Central memory CD8-positive, alpha-beta T cell (primary cell): Measurements from ENCODE around the gene ACOT8.
A peak's percentile ranks its signal among the peaks of the same experiment; 100 is the strongest.

Experiments
- ATAC-seq: fragments of 150-1000 bp; cut with Tn5 transposase; replicated peaks from 2 replicates; pipeline ENCODE4 v1.10.0; 2022; ENCODE audit warnings: mild to moderate bottlenecking, moderate FRiP score, moderate number of reproducible peaks; ENCODE audit not compliant: poor library complexity, severe bottlenecking; ENCODE audit errors: extremely low read depth
- DNase-seq, 2 donors: peaks; one replicate each; pipeline ENCODE4 v3.0.0; 2021; ENCODE audit warnings: low spot score in 2 of 2
- H3K27ac Mint-ChIP-seq: one replicate; pipeline ENCODE4 v1.8.0; 2022; ENCODE audit warnings: low read depth, mild to moderate bottlenecking, moderate library complexity, mixed read lengths
- H3K27me3 Mint-ChIP-seq: one replicate; pipeline ENCODE4 v1.8.0; 2022; ENCODE audit warnings: mixed read lengths
- H3K36me3 Mint-ChIP-seq: one replicate; pipeline ENCODE4 v1.8.0; 2022; ENCODE audit warnings: mild to moderate bottlenecking, moderate library complexity, mixed read lengths; ENCODE audit not compliant: insufficient read depth
- H3K4me1 Mint-ChIP-seq: one replicate; pipeline ENCODE4 v1.8.0; 2022; ENCODE audit warnings: mixed read lengths
- H3K4me3 Mint-ChIP-seq: one replicate; pipeline ENCODE4 v1.8.0; 2022; ENCODE audit warnings: mild to moderate bottlenecking, moderate library complexity, mixed read lengths
- H3K9me3 Mint-ChIP-seq: one replicate; pipeline ENCODE4 v1.8.0; 2022; ENCODE audit warnings: mixed read lengths

ACOT8 gene

GRCh38 chr20:45827030-45827652 lies 30.1 kb downstream of the ACOT8 start, which contains the start of gene TNNC2:
TSS of gene TNNC2 (minus strand) at chr20:45827312. CDS start at chr20:45827248, 64 bp downstream.
- ATAC-seq (no peak), DNase-seq (no peak)
- Mint-ChIP-seq H3K9me3 (no peaks in the 10 kb centered on the region), H3K4me1 (peaks cover 15% of the 10 kb centered on the region), H3K4me3 (no peak within 1 kb of the TSS), H3K36me3 (peaks cover 4% of the 10 kb centered on the region), H3K27me3 (peaks cover 31% of the 10 kb centered on the region), H3K27ac (no peak within 1 kb of the TSS)

- Mint-ChIP-seq H3K4me3 (no peak overlapping the region), H3K4me1 (peaks cover 15% of the 10 kb centered on the region), H3K27me3 (peaks cover 34% of the 10 kb centered on the region), H3K27ac (no peak overlapping the region), H3K9me3 (no peaks in the 10 kb centered on the region), H3K36me3 (peaks cover 4% of the 10 kb centered on the region)
- ATAC-seq, result no peak
- no peak for DNase-seq
These were observed 30.7 kb downstream of the ACOT8 start for GRCh38 chr20:45826381-45827019.

- Mint-ChIP-seq H3K9me3 (no peaks in the 10 kb centered on the region), H3K36me3 (peaks cover 6% of the 10 kb centered on the region), H3K4me3 (peak overlapping the region; percentile 77), H3K27ac (peak overlapping the region; percentile 10), H3K27me3 (peaks cover 34% of the 10 kb centered on the region), H3K4me1 (peaks cover 15% of the 10 kb centered on the region)
- ATAC-seq (no peak), DNase-seq (peak; percentile 26)
These were observed 33.0 kb downstream of the ACOT8 start for GRCh38 chr20:45823949-45824835.

- ATAC-seq, result no peak
- Mint-ChIP-seq H3K9me3 (no peaks in the 10 kb centered on the region), H3K4me3 (no peak overlapping the region), H3K36me3 (peaks cover 6% of the 10 kb centered on the region), H3K27me3 (peaks cover 34% of the 10 kb centered on the region), H3K4me1 (peaks cover 15% of the 10 kb centered on the region), H3K27ac (no peak overlapping the region)
- no peak for DNase-seq
These were observed 34.3 kb downstream of the ACOT8 start for GRCh38 chr20:45822857-45823256.

- Mint-ChIP-seq H3K27me3 (peaks cover 34% of the 10 kb centered on the region), H3K36me3 (peaks cover 6% of the 10 kb centered on the region), H3K27ac (no peak overlapping the region), H3K9me3 (no peaks in the 10 kb centered on the region), H3K4me1 (peaks cover 15% of the 10 kb centered on the region), H3K4me3 (no peak overlapping the region)
- DNase-seq, result no peak
- no peak for ATAC-seq
These were observed 35.2 kb downstream of the ACOT8 start for GRCh38 chr20:45821947-45822346.

GRCh38 chr20:45819466-45819865 lies 37.7 kb downstream of the ACOT8 start:
- Mint-ChIP-seq H3K36me3 (peaks cover 6% of the 10 kb centered on the region), H3K27me3 (peaks cover 26% of the 10 kb centered on the region), H3K4me3 (no peak overlapping the region), H3K27ac (no peak overlapping the region), H3K4me1 (peaks cover 9% of the 10 kb centered on the region), H3K9me3 (no peaks in the 10 kb centered on the region)
- ATAC-seq (no peak), DNase-seq (no peak)

- H3K36me3 Mint-ChIP-seq, result peaks cover 4% of the 10 kb centered on the region
These were observed 39.0 kb downstream of the ACOT8 start for GRCh38 chr20:45818239-45818638.

GRCh38 chr20:45817376-45818194 lies 39.6 kb downstream of the ACOT8 start:
- DNase-seq (no peak), ATAC-seq (no peak)
- no peak overlapping the region for H3K4me3 Mint-ChIP-seq
- peaks cover 7% of the 10 kb centered on the region for H3K4me1 Mint-ChIP-seq
- peaks cover 6% of the 10 kb centered on the region for H3K36me3 Mint-ChIP-seq
- H3K27ac Mint-ChIP-seq, result no peak overlapping the region
- H3K9me3 Mint-ChIP-seq, result no peaks in the 10 kb centered on the region
- peaks cover 8% of the 10 kb centered on the region for H3K27me3 Mint-ChIP-seq

More at GRCh38 chr20:45818239-45818638, 39.0 kb downstream of the ACOT8 start:
- H3K27ac Mint-ChIP-seq, result no peak overlapping the region
- H3K4me1 Mint-ChIP-seq, result peaks cover under 1% of the 10 kb centered on the region
- ATAC-seq (no peak), DNase-seq (no peak)
- no peak overlapping the region for H3K4me3 Mint-ChIP-seq
- H3K27me3 Mint-ChIP-seq, result peaks cover 14% of the 10 kb centered on the region
- H3K9me3 Mint-ChIP-seq, result no peaks in the 10 kb centered on the region

GRCh38 chr20:45816951-45817350 lies 40.2 kb downstream of the ACOT8 start:
- Mint-ChIP-seq H3K4me3 (no peak overlapping the region), H3K36me3 (peaks cover 11% of the 10 kb centered on the region), H3K9me3 (no peaks in the 10 kb centered on the region), H3K27ac (no peak overlapping the region), H3K4me1 (peaks cover 12% of the 10 kb centered on the region), H3K27me3 (peaks cover 1% of the 10 kb centered on the region)
- ATAC-seq (no peak), DNase-seq (no peak)

GRCh38 chr20:45814314-45814713 lies 42.9 kb downstream of the ACOT8 start:
- no peak overlapping the region for H3K27ac Mint-ChIP-seq
- peaks cover 27% of the 10 kb centered on the region for H3K36me3 Mint-ChIP-seq
- DNase-seq (no peak), ATAC-seq (no peak)
- no peaks in the 10 kb centered on the region for H3K9me3 Mint-ChIP-seq
- no peak overlapping the region for H3K4me3 Mint-ChIP-seq
- no peaks in the 10 kb centered on the region for H3K27me3 Mint-ChIP-seq
- peaks cover 13% of the 10 kb centered on the region for H3K4me1 Mint-ChIP-seq

GRCh38 chr20:45813489-45813888 lies 43.7 kb downstream of the ACOT8 start:
- DNase-seq (no peak), ATAC-seq (no peak)
- H3K4me1 Mint-ChIP-seq, result peaks cover 13% of the 10 kb centered on the region
- no peaks in the 10 kb centered on the region for H3K9me3 Mint-ChIP-seq
- H3K4me3 Mint-ChIP-seq, result peak overlapping the region; percentile 82
- peaks cover 31% of the 10 kb centered on the region for H3K36me3 Mint-ChIP-seq
- H3K27me3 Mint-ChIP-seq, result no peaks in the 10 kb centered on the region
- H3K27ac Mint-ChIP-seq, result no peak overlapping the region

GRCh38 chr20:45813006-45813340 lies 44.2 kb downstream of the ACOT8 start:
- H3K9me3 Mint-ChIP-seq, result no peaks in the 10 kb centered on the region
- DNase-seq (no peak), ATAC-seq (no peak)
- no peak overlapping the region for H3K27ac Mint-ChIP-seq
- H3K4me3 Mint-ChIP-seq, result peak overlapping the region; percentile 82
- H3K4me1 Mint-ChIP-seq, result peaks cover 13% of the 10 kb centered on the region
- no peaks in the 10 kb centered on the region for H3K27me3 Mint-ChIP-seq
- H3K36me3 Mint-ChIP-seq, result peaks cover 34% of the 10 kb centered on the region
